HFFc6 (cell line): ENCODE results near the gene BRINP2. TPM values are rescaled to one million over a fixed set of nuclear protein-coding genes. Genes with fewer than 3 reads are reported as not detected.

Experiments
- DNase-seq: peaks from one replicate; pipeline ENCODE4 v3.0.0-alpha.2; 2018
- H3K27ac Mint-ChIP-seq: 2 replicates; pipeline ENCODE4 v1.8.0; 2020; ENCODE audit warnings: mild to moderate bottlenecking, mixed read lengths
- H3K27me3 Mint-ChIP-seq: 2 replicates; pipeline ENCODE4 v1.8.0; 2021; ENCODE audit warnings: mild to moderate bottlenecking, moderate library complexity, mixed read lengths; ENCODE audit not compliant: insufficient read depth
- H3K36me3 Mint-ChIP-seq: 2 replicates; pipeline ENCODE4 v1.8.0; 2021; ENCODE audit warnings: low read depth, mixed read lengths
- H3K4me1 Mint-ChIP-seq: 2 replicates; pipeline ENCODE4 v1.8.0; 2020; ENCODE audit warnings: low read depth, mixed read lengths
- H3K4me3 Mint-ChIP-seq: 2 replicates; pipeline ENCODE4 v1.8.0; 2020; ENCODE audit warnings: mild to moderate bottlenecking, moderate library complexity, mixed read lengths
- H3K9me3 Mint-ChIP-seq: 2 replicates; pipeline ENCODE4 v1.8.0; 2020; ENCODE audit warnings: mild to moderate bottlenecking, mixed read lengths
- CTCF ChIP-seq: fragments of 200-600 bp; sonication (generic); IDR thresholded peaks from 2 replicates; pipeline ENCODE4 v1.5.0; 2021; ENCODE audit warnings: antibody characterized with exemption, mild to moderate bottlenecking
- total RNA-seq, 6 experiments: library from RNA; stranded (reverse); fragmentation: NEBNext Ultra II Directional; extraction: Animal tissue kit (Norgen Biotek cat#: 25700); gene quantifications; 2 replicates in 1 of 6; 3 replicates in 5 of 6; pipeline ENCODE4 v1.2.3, GENCODE V29; 2021

The BRINP2 gene
- total RNA-seq, 6 experiments from 2014 or later: not detected

- TF ChIP-seq CTCF: no peak
- H3K4me3 Mint-ChIP-seq: no peak overlapping the region
- peaks cover 44% of the 10 kb centered on the region for H3K9me3 Mint-ChIP-seq
- no peaks in the 10 kb centered on the region for H3K27me3 Mint-ChIP-seq
- no peaks in the 10 kb centered on the region for H3K36me3 Mint-ChIP-seq
- DNase-seq: no peak
- no peak overlapping the region for H3K27ac Mint-ChIP-seq
- no peaks in the 10 kb centered on the region for H3K4me1 Mint-ChIP-seq
Measured at GRCh38 chr1:177306019-177306415, 135.3 kb downstream of the BRINP2 start.

GRCh38 chr1:177306981-177307380, 136.2 kb downstream of the BRINP2 start:
- DNase-seq: no peak
- no peak for TF ChIP-seq CTCF
- Mint-ChIP-seq H3K4me3 (no peak overlapping the region), H3K4me1 (no peaks in the 10 kb centered on the region), H3K36me3 (no peaks in the 10 kb centered on the region), H3K27ac (no peak overlapping the region), H3K9me3 (peaks cover 49% of the 10 kb centered on the region), H3K27me3 (no peaks in the 10 kb centered on the region)

- no peak overlapping the region for H3K27ac Mint-ChIP-seq
- H3K4me3 Mint-ChIP-seq: no peak overlapping the region
- H3K27me3 Mint-ChIP-seq: no peaks in the 10 kb centered on the region
- H3K36me3 Mint-ChIP-seq: no peaks in the 10 kb centered on the region
- peaks cover 54% of the 10 kb centered on the region for H3K9me3 Mint-ChIP-seq
- H3K4me1 Mint-ChIP-seq: no peaks in the 10 kb centered on the region
- no peak for DNase-seq
- no peak for TF ChIP-seq CTCF
Measured at GRCh38 chr1:177307771-177308170, 137.0 kb downstream of the BRINP2 start.

- no peaks in the 10 kb centered on the region for H3K4me1 Mint-ChIP-seq
- no peak for TF ChIP-seq CTCF
- H3K36me3 Mint-ChIP-seq: no peaks in the 10 kb centered on the region
- H3K27me3 Mint-ChIP-seq: no peaks in the 10 kb centered on the region
- DNase-seq: no peak
- no peak overlapping the region for H3K4me3 Mint-ChIP-seq
- H3K9me3 Mint-ChIP-seq: peaks cover 49% of the 10 kb centered on the region
- H3K27ac Mint-ChIP-seq: no peak overlapping the region
Measured at GRCh38 chr1:177309880-177310279, 139.1 kb downstream of the BRINP2 start.

DNA sequence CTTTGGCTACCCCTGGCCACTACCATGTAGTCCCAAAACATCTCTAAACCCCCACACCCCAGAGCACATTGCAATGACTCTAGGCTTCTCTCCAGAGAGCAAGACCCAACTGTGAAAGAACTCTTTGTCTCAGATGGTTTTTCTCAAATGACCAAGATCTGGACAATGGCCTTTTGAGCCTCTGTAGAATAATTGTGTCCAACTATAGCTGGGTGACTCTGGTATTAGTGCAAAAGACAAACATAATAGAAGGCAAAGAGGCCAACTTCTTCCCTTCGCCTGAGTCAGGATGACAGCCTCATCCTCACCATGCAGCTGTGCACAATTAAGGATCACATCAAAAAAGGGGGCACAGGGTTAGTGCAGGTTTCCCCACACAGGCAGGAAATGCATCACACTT, 139.6 kb downstream of the BRINP2 start:
- no peak for DNase-seq
- Mint-ChIP-seq H3K4me3 (no peak overlapping the region), H3K9me3 (peaks cover 47% of the 10 kb centered on the region), H3K4me1 (no peaks in the 10 kb centered on the region), H3K27me3 (no peaks in the 10 kb centered on the region), H3K27ac (no peak overlapping the region), H3K36me3 (no peaks in the 10 kb centered on the region)
- no peak for TF ChIP-seq CTCF

- no peak for TF ChIP-seq CTCF
- Mint-ChIP-seq H3K27ac (no peak overlapping the region), H3K27me3 (peaks cover 3% of the 10 kb centered on the region; the same call in 1 of the 2 replicates), H3K4me3 (no peak overlapping the region), H3K9me3 (peaks cover 39% of the 10 kb centered on the region), H3K4me1 (no peaks in the 10 kb centered on the region), H3K36me3 (no peaks in the 10 kb centered on the region)
- no peak for DNase-seq
Measured at GRCh38 chr1:177311111-177311510, 140.4 kb downstream of the BRINP2 start.
